ENCODE results near the gene PRKRIP1.

DNA sequence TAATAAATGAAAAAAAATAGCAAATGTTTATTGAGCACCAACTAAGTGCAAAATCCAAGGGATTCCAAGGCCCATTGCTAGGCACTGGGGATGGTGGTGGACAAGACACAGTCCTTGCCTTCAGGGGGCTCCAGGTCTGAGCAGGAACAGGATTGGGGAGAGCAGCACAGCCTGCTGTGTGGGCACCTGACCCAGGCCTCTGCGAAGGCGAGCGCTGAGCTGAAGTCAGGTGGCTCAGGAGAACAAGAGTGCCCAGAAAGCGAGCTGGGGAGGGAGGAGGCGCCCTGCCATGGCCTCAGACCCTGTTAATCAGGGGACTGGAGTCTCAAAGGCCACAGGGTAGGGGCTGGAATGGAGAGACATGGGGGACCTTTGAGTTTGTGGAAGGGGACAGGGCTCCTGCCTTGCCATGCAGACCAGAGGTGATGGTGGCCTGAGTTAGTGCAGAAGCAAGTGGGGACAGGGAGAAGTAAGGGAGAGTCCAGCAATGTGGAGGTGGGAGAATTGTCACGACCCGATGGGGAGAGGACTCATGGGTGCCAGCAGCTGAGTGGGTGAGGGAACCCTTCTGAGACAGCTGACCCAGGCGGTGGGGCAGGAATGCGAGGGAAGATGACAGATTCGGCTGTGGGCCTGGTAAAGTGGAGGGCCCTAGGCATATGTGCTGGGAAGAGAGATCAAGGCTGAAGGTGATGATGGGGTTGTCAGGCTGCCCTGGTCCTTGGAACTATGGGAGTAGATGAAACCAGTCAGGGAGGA lies 33.2 kb downstream of the PRKRIP1 start:
- TF ChIP-seq, protein P1, sequence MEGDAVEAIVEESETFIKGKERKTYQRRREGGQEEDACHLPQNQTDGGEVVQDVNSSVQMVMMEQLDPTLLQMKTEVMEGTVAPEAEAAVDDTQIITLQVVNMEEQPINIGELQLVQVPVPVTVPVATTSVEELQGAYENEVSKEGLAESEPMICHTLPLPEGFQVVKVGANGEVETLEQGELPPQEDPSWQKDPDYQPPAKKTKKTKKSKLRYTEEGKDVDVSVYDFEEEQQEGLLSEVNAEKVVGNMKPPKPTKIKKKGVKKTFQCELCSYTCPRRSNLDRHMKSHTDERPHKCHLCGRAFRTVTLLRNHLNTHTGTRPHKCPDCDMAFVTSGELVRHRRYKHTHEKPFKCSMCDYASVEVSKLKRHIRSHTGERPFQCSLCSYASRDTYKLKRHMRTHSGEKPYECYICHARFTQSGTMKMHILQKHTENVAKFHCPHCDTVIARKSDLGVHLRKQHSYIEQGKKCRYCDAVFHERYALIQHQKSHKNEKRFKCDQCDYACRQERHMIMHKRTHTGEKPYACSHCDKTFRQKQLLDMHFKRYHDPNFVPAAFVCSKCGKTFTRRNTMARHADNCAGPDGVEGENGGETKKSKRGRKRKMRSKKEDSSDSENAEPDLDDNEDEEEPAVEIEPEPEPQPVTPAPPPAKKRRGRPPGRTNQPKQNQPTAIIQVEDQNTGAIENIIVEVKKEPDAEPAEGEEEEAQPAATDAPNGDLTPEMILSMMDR (conservative IDR thresholded peaks at IDR 0.05; ENCODE audit: low read depth in 2 of 2) = no peak
- no peak for TF ChIP-seq POLR2AphosphoS5 (IDR thresholded peaks at IDR 0.05; ENCODE audit: low read depth)

All from GM23338 (cell line).